Activated CD4-positive, alpha-beta T cell treated with anti-CD3 and anti-CD28 coated beads, Interleukin-2, amount 50 U/mL, for 24 hours (primary cell): ENCODE results near the gene CCM2L.

Source experiments
- DNase-seq, 2 donors: peaks; one replicate each; pipeline ENCODE4 v3.0.0-alpha.2; 2020; ENCODE audit warnings: low read depth in 1 of 2, low spot score in 1 of 2

Gene CCM2L

GRCh38 chr20:31992086-31992485 lies 18.2 kb upstream of the CCM2L start:
- no peak for DNase-seq

DNA sequence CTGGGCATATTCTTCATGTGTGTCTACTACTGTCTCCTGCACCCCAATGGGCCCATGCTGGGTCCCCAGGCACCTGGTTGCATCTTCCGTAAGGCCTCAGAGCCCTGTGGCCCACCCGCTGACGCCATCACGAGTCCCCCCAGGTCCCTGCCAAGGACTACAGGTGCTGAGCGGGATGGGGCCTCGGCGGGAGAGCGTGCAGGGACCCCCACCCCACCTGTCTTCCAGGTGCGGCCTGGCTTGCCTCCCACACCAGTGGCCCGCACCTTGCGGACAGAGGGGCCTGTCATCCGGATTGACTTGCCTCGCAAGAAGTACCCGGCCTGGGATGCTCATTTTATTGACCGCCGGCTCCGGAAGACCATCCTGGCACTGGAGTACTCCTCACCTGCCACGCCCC lies 13.2 kb upstream of the CCM2L start:
- DNase-seq = no peak

DNA sequence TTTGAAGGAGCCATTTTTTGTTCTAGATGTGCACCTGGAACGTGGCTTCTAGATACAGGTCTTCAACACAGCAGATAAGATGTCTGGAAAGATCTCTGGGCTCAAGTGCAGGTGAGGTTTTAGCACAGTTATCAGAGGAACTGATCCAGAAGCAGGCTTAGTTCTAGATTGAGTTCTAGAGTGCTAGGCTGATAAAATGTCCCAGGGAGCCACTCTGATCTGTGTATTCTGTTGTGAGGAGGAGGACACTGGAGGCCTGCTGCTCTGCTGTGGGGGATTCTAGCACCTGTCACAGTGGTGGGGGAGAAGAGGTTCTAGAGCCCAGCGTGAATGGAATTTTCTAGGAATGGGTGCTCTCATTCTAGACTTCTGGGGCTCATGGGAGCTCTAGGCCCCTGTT lies 12.0 kb upstream of the CCM2L start:
- DNase-seq = no peak

DNA sequence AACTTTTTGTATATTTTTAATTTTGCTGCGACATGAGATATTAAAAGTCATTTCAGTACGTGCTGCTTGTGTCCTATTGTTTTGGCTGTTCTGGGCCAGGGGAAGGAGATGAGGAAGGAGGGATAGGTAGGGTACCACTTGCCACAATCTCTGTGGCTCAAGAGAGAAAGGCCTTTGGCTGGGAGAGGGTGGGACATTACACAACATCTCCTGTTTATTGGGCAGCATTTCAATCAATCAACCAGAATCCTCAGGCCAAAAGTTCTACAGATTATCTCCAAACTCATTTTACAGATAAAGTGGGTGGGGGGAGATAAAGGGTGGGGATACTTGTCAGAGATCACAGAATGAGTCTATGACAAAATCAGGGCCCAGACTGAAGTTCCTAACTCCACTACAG lies 6.9 kb upstream of the CCM2L start:
- DNase-seq = no peak

GRCh38 chr20:32004963-32005362 lies 5.3 kb upstream of the CCM2L start:
- DNase-seq = no peak

- no peak for DNase-seq
Observed at GRCh38 chr20:32006053-32006452, 4.2 kb upstream of the CCM2L start.

DNA sequence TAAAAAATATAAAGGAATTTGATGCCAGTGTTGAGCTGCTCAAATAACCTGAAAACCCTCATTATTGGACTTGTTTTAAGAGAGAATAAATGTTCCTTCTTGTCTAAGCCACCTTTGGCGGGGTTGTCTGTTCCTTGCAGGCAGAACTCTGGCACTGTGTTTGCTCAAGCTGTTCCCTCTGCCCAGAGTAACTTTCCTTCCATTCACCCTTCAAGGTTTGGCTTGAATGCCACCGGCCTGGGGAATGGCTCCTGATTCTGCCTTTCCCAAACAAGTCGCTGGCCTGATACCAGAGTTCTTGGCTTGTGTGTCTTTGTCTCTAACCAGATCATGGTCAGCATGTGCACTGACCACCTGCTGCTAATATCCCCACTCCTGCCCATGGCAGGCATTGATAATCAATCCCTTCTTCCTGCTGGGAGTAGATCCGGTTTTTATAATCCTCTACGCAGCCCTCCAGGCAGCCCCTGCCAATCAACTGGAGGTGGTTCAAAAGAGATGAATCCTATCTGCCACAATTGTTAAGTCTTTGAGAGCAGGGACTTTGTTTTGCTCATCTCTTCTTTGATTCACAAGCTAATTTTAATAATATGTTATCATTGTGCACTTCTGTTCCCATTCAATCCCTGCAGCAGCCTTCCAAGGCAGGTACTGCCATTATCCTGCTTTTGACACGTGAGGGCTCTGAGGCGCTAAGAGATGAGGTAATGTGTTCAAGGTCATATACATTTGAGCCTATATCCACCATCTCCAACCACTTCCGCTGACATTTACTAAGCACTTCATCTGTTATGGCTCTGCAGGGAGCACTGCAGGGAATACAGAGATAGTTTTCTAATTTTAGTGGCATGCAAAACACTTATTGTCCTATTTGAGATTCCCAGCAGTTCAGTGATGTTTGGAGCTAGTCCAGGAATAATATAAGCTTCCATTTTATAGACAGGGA lies 3.1 kb upstream of the CCM2L start:
- DNase-seq = no peak

DNA sequence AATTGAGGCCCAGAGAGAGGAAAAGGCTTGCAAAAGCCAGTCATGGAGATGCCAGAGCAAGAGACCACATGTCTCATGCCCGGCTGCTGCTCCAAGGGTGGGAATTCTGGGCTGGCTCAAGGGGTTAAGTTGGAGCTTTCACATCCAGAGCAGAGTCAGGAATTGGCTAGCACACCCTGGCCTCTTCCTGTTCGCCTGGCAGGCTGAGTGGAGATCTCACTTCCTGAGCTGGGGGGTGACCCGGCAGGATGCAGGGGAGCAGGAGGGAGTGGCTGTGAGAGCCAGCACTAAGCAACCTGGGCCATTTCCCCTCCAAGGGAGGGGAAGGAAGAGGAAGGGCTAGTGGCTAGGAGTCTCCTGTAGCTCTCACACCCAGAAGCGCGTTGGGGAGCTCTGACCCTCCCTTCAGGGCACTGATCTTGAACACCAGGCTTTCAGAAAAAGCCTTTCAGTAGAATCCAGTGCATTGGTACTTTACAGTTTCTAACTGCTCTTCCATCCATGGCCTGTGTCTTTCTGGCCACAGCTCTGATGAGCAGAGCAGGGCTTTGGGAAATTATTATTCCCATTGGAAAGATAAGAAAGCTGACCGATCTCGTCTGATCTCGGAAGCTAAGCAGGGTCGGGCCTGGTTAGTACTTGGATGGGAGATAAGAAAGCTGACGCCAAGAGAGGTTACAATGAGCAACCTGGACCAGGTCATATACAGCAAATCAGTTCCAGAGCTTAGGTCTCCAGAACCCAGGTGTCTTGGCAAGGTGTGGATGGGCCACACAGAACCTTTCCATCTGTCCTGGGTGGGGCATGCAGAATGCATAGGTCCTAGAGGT lies 2.2 kb upstream of the CCM2L start:
- DNase-seq = no peak

GRCh38 chr20:32009564-32009963 lies 674 bp upstream of the CCM2L start:
- DNase-seq = no peak

- no peak for DNase-seq
Observed at GRCh38 chr20:32010666-32011065, 428 bp downstream of the CCM2L start.

DNA sequence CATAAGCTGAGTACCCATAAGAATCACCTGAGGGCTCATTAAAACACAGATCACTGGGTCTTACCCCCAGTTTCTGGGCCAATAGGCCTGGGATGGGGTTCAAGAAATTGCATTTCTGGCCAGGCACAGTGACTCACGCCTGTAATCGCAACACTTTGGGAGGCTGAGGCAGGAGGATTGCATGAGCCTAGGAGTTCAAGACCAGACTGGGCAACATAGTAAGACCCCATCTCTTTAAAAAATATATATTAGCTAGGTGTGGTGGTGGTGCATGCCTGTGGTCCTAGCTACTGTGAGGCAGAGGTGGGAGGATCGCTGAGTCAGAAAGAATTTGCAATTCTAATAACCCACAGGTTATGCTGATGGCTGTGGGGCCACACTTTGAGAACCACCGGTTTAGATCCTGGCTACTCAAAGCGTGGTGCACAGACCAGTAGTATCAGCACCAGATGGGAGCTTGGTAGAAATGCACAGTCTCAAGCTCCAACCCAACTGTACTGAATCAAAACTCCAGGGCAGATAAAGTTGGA lies 2.0 kb downstream of the CCM2L start:
- no peak for DNase-seq

DNA sequence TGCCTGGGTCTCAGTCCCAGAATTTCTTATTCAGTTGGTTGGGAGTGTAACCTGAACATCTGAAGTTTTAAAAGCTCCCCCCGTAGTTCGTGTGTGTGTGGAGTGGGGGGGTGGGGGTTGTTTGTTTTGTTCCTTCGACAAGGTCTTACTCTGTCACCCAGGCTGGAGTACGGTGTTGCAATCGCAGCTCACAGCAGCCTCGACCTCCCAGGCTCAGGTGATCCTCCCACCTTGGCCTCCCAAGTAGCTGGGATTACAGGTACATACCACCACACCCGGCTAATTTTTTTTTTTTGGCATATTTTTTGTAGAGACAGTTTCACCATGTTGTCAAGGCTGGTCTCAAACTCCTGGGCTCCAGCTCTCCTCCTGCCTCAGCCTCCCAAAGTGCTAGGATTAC lies 3.1 kb downstream of the CCM2L start:
- no peak for DNase-seq

- no peak for DNase-seq
Observed at GRCh38 chr20:32017711-32018251, 7.5 kb downstream of the CCM2L start.

DNA sequence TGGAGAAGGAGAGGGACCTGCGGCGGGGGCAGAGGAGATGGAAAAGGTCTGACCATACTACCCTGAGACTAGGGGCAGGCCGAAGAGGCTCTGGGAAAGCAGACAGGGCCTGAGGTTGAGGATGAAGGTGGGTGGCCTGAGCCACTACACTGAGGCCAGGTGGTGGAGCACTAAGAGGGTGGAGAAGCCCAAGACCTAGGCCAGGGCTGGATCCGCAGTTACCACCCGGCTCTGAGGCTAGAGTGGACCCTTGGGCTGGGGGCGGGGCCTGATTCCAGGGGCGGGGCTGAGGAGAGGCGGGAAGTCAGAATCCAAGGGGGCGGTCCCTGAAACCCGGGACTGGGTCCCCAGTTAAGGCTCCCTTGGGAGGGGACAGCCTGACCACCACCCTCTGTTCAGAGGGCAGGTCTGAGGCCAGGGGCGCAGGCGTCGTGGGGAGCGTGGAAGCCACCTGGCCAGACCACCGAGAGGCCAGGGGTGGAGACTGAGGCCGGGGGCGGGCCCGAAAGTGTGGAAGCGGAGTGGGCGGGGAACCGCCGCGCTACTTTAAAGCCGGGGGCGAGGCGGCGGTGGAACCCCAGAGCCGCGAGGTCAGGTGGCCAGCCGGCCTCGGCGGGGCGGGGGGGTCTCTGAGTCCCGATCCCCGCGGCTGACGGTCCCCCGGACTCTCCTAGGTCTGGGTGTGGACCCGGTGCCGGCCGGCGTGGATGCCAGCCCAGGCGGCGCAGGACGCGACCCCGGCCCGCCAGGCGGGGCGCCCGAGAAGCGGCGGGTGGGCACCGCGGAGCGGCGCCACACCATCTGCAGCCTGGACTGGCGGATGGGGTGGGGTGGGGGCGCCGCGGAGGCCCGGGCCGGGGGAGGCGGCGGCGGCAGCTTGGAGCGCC lies 8.3 kb downstream of the CCM2L start:
- DNase-seq = peak in 1 of 2 donors; percentile 8

GRCh38 chr20:32019156-32019510 lies 8.9 kb downstream of the CCM2L start:
- DNase-seq = no peak

- DNase-seq = no peak
Observed at GRCh38 chr20:32019563-32020463, 9.6 kb downstream of the CCM2L start.

- DNase-seq = no peak
Observed at GRCh38 chr20:32021091-32021490, 10.9 kb downstream of the CCM2L start.

- DNase-seq = no peak
Observed at GRCh38 chr20:32024683-32025295, 14.6 kb downstream of the CCM2L start.

DNA sequence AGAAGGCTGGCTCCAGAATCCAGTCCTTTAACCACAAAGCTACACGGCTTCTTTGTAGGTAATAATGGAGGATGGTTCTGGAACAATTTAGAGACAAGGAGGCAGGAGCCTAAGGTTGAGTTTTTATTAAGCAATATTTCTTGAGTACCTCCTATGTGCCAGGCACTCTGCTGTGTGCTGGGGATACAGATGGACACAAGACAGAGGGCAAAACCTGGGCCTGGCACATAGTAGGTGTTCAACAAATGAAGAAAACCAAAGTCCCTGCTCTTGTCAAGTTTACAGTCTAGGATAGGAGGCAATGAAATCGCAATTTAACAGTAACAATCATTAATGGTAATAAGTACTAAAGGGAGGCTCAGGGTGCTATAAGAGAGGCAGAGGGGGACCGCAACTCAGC lies 17.4 kb downstream of the CCM2L start:
- no peak for DNase-seq
